HG03064 (cell line): Measurements from ENCODE around the gene ZBTB40.

Experiments
- ATAC-seq: cut with Tn5 transposase; IDR thresholded peaks from one replicate; pipeline ENCODE4 v1.9.1; 2021; ENCODE audit warnings: low read depth; ENCODE audit not compliant: unreplicated experiment

Gene ZBTB40

GRCh38 chr1:22462928-22463327 lies 11.3 kb downstream of the ZBTB40 start:
- ATAC-seq: no peak

GRCh38 chr1:22465015-22465565 lies 13.4 kb downstream of the ZBTB40 start:
- ATAC-seq: no peak

- ATAC-seq: no peak
These were observed 14.0 kb downstream of the ZBTB40 start for GRCh38 chr1:22465671-22466070.

- no peak for ATAC-seq
These were observed 18.6 kb downstream of the ZBTB40 start for GRCh38 chr1:22470227-22470626.

GRCh38 chr1:22471078-22471477 lies 19.4 kb downstream of the ZBTB40 start:
- ATAC-seq: no peak

GRCh38 chr1:22471610-22472009 lies 20.0 kb downstream of the ZBTB40 start:
- no peak for ATAC-seq

GRCh38 chr1:22472596-22472995 lies 20.9 kb downstream of the ZBTB40 start:
- no peak for ATAC-seq

- ATAC-seq: no peak
These were observed 22.3 kb downstream of the ZBTB40 start for GRCh38 chr1:22473952-22474351.

GRCh38 chr1:22476566-22476965 lies 24.9 kb downstream of the ZBTB40 start:
- no peak for ATAC-seq

GRCh38 chr1:22483121-22483520 lies 31.5 kb downstream of the ZBTB40 start:
- ATAC-seq: no peak

- ATAC-seq: no peak
These were observed 33.2 kb downstream of the ZBTB40 start for GRCh38 chr1:22484706-22485345.

GRCh38 chr1:22485431-22485830 lies 33.8 kb downstream of the ZBTB40 start:
- no peak for ATAC-seq

- ATAC-seq: no peak
These were observed 36.1 kb downstream of the ZBTB40 start for GRCh38 chr1:22487781-22488180.

- ATAC-seq: no peak
These were observed 36.7 kb downstream of the ZBTB40 start for GRCh38 chr1:22488319-22488718.

- no peak for ATAC-seq
These were observed 37.6 kb downstream of the ZBTB40 start for GRCh38 chr1:22489278-22489677.

GRCh38 chr1:22489823-22490222 lies 38.2 kb downstream of the ZBTB40 start:
- ATAC-seq: no peak

- no peak for ATAC-seq
These were observed 38.7 kb downstream of the ZBTB40 start for GRCh38 chr1:22490309-22490708.

- no peak for ATAC-seq
These were observed 40.5 kb downstream of the ZBTB40 start for GRCh38 chr1:22491995-22492715.

GRCh38 chr1:22494144-22494543 lies 42.5 kb downstream of the ZBTB40 start:
- no peak for ATAC-seq

- no peak for ATAC-seq
These were observed 43.4 kb downstream of the ZBTB40 start for GRCh38 chr1:22494943-22495579.

- ATAC-seq: no peak
These were observed 45.0 kb downstream of the ZBTB40 start for GRCh38 chr1:22496536-22497160.
